Duodenal mucosa (tissue), 2 donors: ENCODE measurements around the gene PTPRCAP.
"Not testable (repeated sequence)": the region's sequence is repeated elsewhere in the genome, so short reads cannot be mapped to it uniquely, and the experiment has no call there.

Experiments
- H3K27ac ChIP-seq: one replicate; pipeline ENCODE4 v1.7.0; 2013; ENCODE audit warnings: low read depth, low read length
- H3K27me3 ChIP-seq, 2 donors: one replicate each; pipeline ENCODE4 v1.7.0; 2013; ENCODE audit warnings: low read length in 2 of 2, control low read depth in 1 of 2; ENCODE audit not compliant: insufficient read depth in 2 of 2, control insufficient read depth in 1 of 2
- H3K36me3 ChIP-seq, 2 donors: one replicate each; pipeline ENCODE4 v1.7.0; 2013; ENCODE audit warnings: low read length in 2 of 2, control low read depth in 1 of 2; ENCODE audit not compliant: insufficient read depth in 2 of 2, control insufficient read depth in 1 of 2
- H3K4me1 ChIP-seq, 2 donors: one replicate each; pipeline ENCODE4 v1.7.0; 2013; ENCODE audit warnings: low read length in 2 of 2, control low read depth in 1 of 2; ENCODE audit not compliant: insufficient read depth in 2 of 2, control insufficient read depth in 1 of 2
- H3K4me3 ChIP-seq, 2 donors: one replicate each; pipeline ENCODE4 v1.7.0; 2013; ENCODE audit warnings: low read length in 2 of 2, low read depth in 1 of 2
- H3K9ac ChIP-seq, 2 donors: one replicate each; pipeline ENCODE4 v1.7.0; 2013; ENCODE audit warnings: low read length in 2 of 2, low read depth in 1 of 2
- H3K9me3 ChIP-seq, 2 donors: one replicate each; pipeline ENCODE4 v1.7.0; 2013; ENCODE audit warnings: low read length in 2 of 2, control low read depth in 1 of 2; ENCODE audit not compliant: control insufficient read depth in 1 of 2

PTPRCAP gene

GRCh38 chr11:67476692-67477091, 39.2 kb upstream of the PTPRCAP start:
- H3K4me3 ChIP-seq, H3K36me3 ChIP-seq, H3K27ac ChIP-seq, H3K9ac ChIP-seq, H3K27me3 ChIP-seq, H3K4me1 ChIP-seq, H3K9me3 ChIP-seq: not testable (repeated sequence)

GRCh38 chr11:67472882-67473281, 35.4 kb upstream of the PTPRCAP start:
- Histone ChIP-seq H3K9ac (no peak overlapping the region), H3K27me3 (no peaks in the 10 kb centered on the region), H3K4me3 (no peak overlapping the region), H3K27ac (no peak overlapping the region), H3K36me3 (no peaks in the 10 kb centered on the region), H3K9me3 (no peaks in the 10 kb centered on the region), H3K4me1 (peaks cover 6 to 10% of the 10 kb centered on the region in 2 donors)

- no peaks in the 10 kb centered on the region for H3K9me3 ChIP-seq
- H3K4me3 ChIP-seq = no peak overlapping the region
- no peak overlapping the region for H3K9ac ChIP-seq
- H3K4me1 ChIP-seq = peaks cover 15 to 16% of the 10 kb centered on the region in 2 donors
- no peak overlapping the region for H3K27ac ChIP-seq
- no peaks in the 10 kb centered on the region for H3K27me3 ChIP-seq
- peaks cover 0 to 3% of the 10 kb centered on the region in 2 donors for H3K36me3 ChIP-seq
These were observed 33.0 kb upstream of the PTPRCAP start for GRCh38 chr11:67470337-67471002.

GRCh38 chr11:67469508-67469811, 32.0 kb upstream of the PTPRCAP start:
- H3K4me1 ChIP-seq = peaks cover 15 to 21% of the 10 kb centered on the region in 2 donors
- H3K9ac ChIP-seq = peak overlapping the region; percentile 78 to 85
- H3K27me3 ChIP-seq = no peaks in the 10 kb centered on the region
- H3K9me3 ChIP-seq = no peaks in the 10 kb centered on the region
- peaks cover 0 to 3% of the 10 kb centered on the region in 2 donors for H3K36me3 ChIP-seq
- H3K4me3 ChIP-seq = peak overlapping the region; percentile 79 to 86
- peak overlapping the region; percentile 79 for H3K27ac ChIP-seq

GRCh38 chr11:67468759-67469507, 31.5 kb upstream of the PTPRCAP start, which contains the start of gene TMEM134:
Gene TMEM134, minus strand, starts transcription at chr11:67469251. Its CDS starts 59 bp downstream, at chr11:67469192.
- Histone ChIP-seq H3K36me3 (peaks cover 0 to 3% of the 10 kb centered on the region in 2 donors), H3K9ac (peak within 1 kb of the TSS; percentile 78 to 85), H3K4me1 (peaks cover 19 to 26% of the 10 kb centered on the region in 2 donors), H3K27me3 (no peaks in the 10 kb centered on the region), H3K27ac (peak within 1 kb of the TSS; percentile 79), H3K4me3 (peak within 1 kb of the TSS; percentile 84 to 86), H3K9me3 (no peaks in the 10 kb centered on the region)

GRCh38 chr11:67468456-67468758, 30.9 kb upstream of the PTPRCAP start:
- H3K36me3 ChIP-seq = peaks cover 0 to 3% of the 10 kb centered on the region in 2 donors
- H3K27ac ChIP-seq = peak overlapping the region; percentile 77
- H3K9ac ChIP-seq = peak overlapping the region; percentile 78 to 80
- H3K4me1 ChIP-seq = peaks cover 23 to 30% of the 10 kb centered on the region in 2 donors
- H3K4me3 ChIP-seq = peak overlapping the region; percentile 79 to 84
- no peaks in the 10 kb centered on the region for H3K27me3 ChIP-seq
- H3K9me3 ChIP-seq = no peaks in the 10 kb centered on the region

- peak overlapping the region; percentile 78 to 80 for H3K9ac ChIP-seq
- no peaks in the 10 kb centered on the region for H3K27me3 ChIP-seq
- H3K36me3 ChIP-seq = peaks cover 0 to 3% of the 10 kb centered on the region in 2 donors
- H3K9me3 ChIP-seq = no peaks in the 10 kb centered on the region
- peak overlapping the region; percentile 79 to 84 for H3K4me3 ChIP-seq
- peaks cover 26 to 30% of the 10 kb centered on the region in 2 donors for H3K4me1 ChIP-seq
- H3K27ac ChIP-seq = peak overlapping the region; percentile 77
These were observed 30.6 kb upstream of the PTPRCAP start for GRCh38 chr11:67468056-67468455.

- Histone ChIP-seq H3K9me3 (no peaks in the 10 kb centered on the region), H3K36me3 (peaks cover 0 to 3% of the 10 kb centered on the region in 2 donors), H3K27ac (no peak overlapping the region), H3K9ac (peak overlapping the region; percentile 78 to 80), H3K4me3 (peak overlapping the region in 1 of 2 donors; percentile 79), H3K4me1 (peaks cover 26 to 30% of the 10 kb centered on the region in 2 donors), H3K27me3 (no peaks in the 10 kb centered on the region)
These were observed 29.7 kb upstream of the PTPRCAP start for GRCh38 chr11:67466962-67467771.

- no peaks in the 10 kb centered on the region for H3K27me3 ChIP-seq
- no peak overlapping the region for H3K4me3 ChIP-seq
- H3K4me1 ChIP-seq = peaks cover 26 to 30% of the 10 kb centered on the region in 2 donors
- H3K36me3 ChIP-seq = peaks cover 0 to 3% of the 10 kb centered on the region in 2 donors
- H3K27ac ChIP-seq = no peak overlapping the region
- no peaks in the 10 kb centered on the region for H3K9me3 ChIP-seq
- H3K9ac ChIP-seq = peak overlapping the region in 1 of 2 donors; percentile 78
These were observed 28.9 kb upstream of the PTPRCAP start for GRCh38 chr11:67466367-67466766.

- H3K9me3 ChIP-seq, H3K36me3 ChIP-seq, H3K27me3 ChIP-seq, H3K27ac ChIP-seq: not testable (repeated sequence)
- Histone ChIP-seq H3K4me3 (peak overlapping the region; percentile 69 to 88), H3K9ac (peak overlapping the region; percentile 65 to 96), H3K4me1 (peaks cover 26 to 30% of the 10 kb centered on the region in 2 donors)
These were observed 28.0 kb upstream of the PTPRCAP start for GRCh38 chr11:67465530-67465929.
